HepG2 (cell line): ENCODE measurements around the gene TNIP3. TPM values are rescaled to one million over a fixed set of nuclear protein-coding genes. Genes with fewer than 3 reads are reported as not detected.

Source experiments
- ATAC-seq: fragments of 200-7000 bp; cut with Tn5 transposase; 3 replicates; pipeline ENCODE4 v1.9.1; 2020; ENCODE audit warnings: mild to moderate bottlenecking, moderate library complexity
- BruUV-seq: library from RNA; stranded (reverse); fragments of 400-500 nt; replicated peaks from 2 replicates; lab custom pipeline; 2021; lab: Mats Ljungman, UMichigan
- CTCF ChIA-PET: fragments of 300-600 bp; formaldehyde crosslinking; extraction: SDS; loops from one replicate; lab custom pipeline; 2021; ENCODE audit warnings: low total read pairs, inconsistent platforms, low intra/inter-chr PET ratio; lab: Yijun Ruan, JAX
- POLR2A ChIA-PET: fragments of 350-600 bp; sonication (Branson Sonifier 250); formaldehyde crosslinking; loops from one replicate; lab custom pipeline; 2020; ENCODE audit warnings: antibody characterized with exemption, inconsistent platforms; lab: Yijun Ruan, JAX
- DNase-seq: peaks from one replicate; pipeline ENCODE4 v3.0.0-alpha.2; 2015; ENCODE audit warnings: low spot score
- FAIRE-seq: peaks from 3 replicates; lab custom pipeline; 2011; peaks lifted over from hg19 to GRCh38; lab: Jason Lieb, UNC
- H2AFZ ChIP-seq: one replicate; pipeline ENCODE4 v1.6.1; 2011; ENCODE audit warnings: low read length, inconsistent platforms
- H3K27ac ChIP-seq: fragments of 300-600 bp; 3 replicates; pipeline ENCODE4 v1.8.0; 2011; ENCODE audit warnings: mixed run types, mild to moderate bottlenecking, mixed read lengths, low read length, inconsistent platforms; ENCODE audit not compliant: insufficient read depth; ENCODE audit errors: extremely low read length
- H3K27me3 ChIP-seq, 2 experiments: fragments of 200-600 bp in 1 of 2; 2 replicates in 1 of 2; 3 replicates in 1 of 2; pipeline versions ENCODE4 v1.6.0 to v1.8.0; 2011; ENCODE audit warnings: low read length in 2 of 2, mild to moderate bottlenecking in 2 of 2, moderate library complexity in 2 of 2, inconsistent platforms in 1 of 2; ENCODE audit not compliant: insufficient read depth in 2 of 2, control insufficient read depth in 1 of 2
- H3K36me3 ChIP-seq, 2 experiments: fragments of 200-600 bp in 1 of 2; replicated peaks in 1 of 2; 2 replicates in 1 of 2; 3 replicates in 1 of 2; pipeline versions ENCODE4 v1.5.1 to v1.8.0; 2011; ENCODE audit warnings: low read length in 2 of 2, inconsistent platforms in 1 of 2; ENCODE audit not compliant: insufficient read depth in 2 of 2, control insufficient read depth in 1 of 2
- H3K4me1 ChIP-seq: 2 replicates; pipeline ENCODE4 v1.5.1; 2012; ENCODE audit warnings: low read length, inconsistent platforms; ENCODE audit not compliant: insufficient read depth
- H3K4me2 ChIP-seq: 2 replicates; pipeline ENCODE4 v1.6.0; 2011; ENCODE audit warnings: low read depth, low read length, inconsistent platforms
- H3K4me3 ChIP-seq, 3 experiments: fragments of 200-600 bp in 1 of 3; sonication (generic), shearing (Covaris generic) in 1 of 3; replicated peaks in 1 of 3; 2 replicates each; pipeline ENCODE4 v1.5.1; 2011 to 2016; ENCODE audit warnings: low read length in 3 of 3, inconsistent platforms in 2 of 3, low read depth in 2 of 3, mild to moderate bottlenecking in 2 of 3, control low read depth in 1 of 3, mixed read lengths in 1 of 3; ENCODE audit not compliant: insufficient read depth in 1 of 3
- H3K79me2 ChIP-seq: one replicate; pipeline ENCODE4 v1.6.1; 2011; ENCODE audit warnings: low read length, inconsistent platforms; ENCODE audit not compliant: insufficient read depth
- H3K9ac ChIP-seq: 2 replicates; pipeline ENCODE4 v1.6.0; 2011; ENCODE audit warnings: mild to moderate bottlenecking, low read depth, low read length, inconsistent platforms; ENCODE audit not compliant: insufficient read depth
- H3K9me3 ChIP-seq: 2 replicates; pipeline ENCODE4 v1.5.1; 2012; ENCODE audit warnings: mild to moderate bottlenecking, low read length
- H4K20me1 ChIP-seq: 2 replicates; pipeline ENCODE4 v1.6.0; 2011; ENCODE audit warnings: inconsistent platforms, mild to moderate bottlenecking, low read length, moderate library complexity; ENCODE audit not compliant: insufficient read depth
- ADNP ChIP-seq: sonication (generic); formaldehyde crosslinking; IDR thresholded peaks from 2 replicates; pipeline ENCODE4 v1.4.0; 2020; ENCODE audit warnings: missing genetic modification reagents
- HNRNPH1 ChIP-seq: fragments of 200-400 bp; formaldehyde crosslinking; optimal IDR thresholded peaks from 2 replicates; pipeline ENCODE3; 2017; ENCODE audit warnings: mild to moderate bottlenecking, low read depth, low read length
- MTA3 ChIP-seq: sonication (generic); formaldehyde crosslinking; IDR thresholded peaks from 2 replicates; pipeline ENCODE4 v1.4.0; 2020; ENCODE audit warnings: missing genetic modification reagents
- NCOA2 ChIP-seq: sonication (generic); formaldehyde crosslinking; IDR thresholded peaks from 2 replicates; pipeline ENCODE4 v1.8.0; 2022; ENCODE audit warnings: inconsistent platforms
- RFXAP ChIP-seq: sonication (generic); formaldehyde crosslinking; IDR thresholded peaks from 2 replicates; pipeline ENCODE4 v1.4.0; 2020; ENCODE audit warnings: missing genetic modification reagents, borderline replicate concordance
- SAFB2 ChIP-seq: sonication (generic); formaldehyde crosslinking; IDR thresholded peaks from 2 replicates; pipeline ENCODE4 v1.5.1; 2020; ENCODE audit warnings: missing genetic modification reagents, low read depth, mild to moderate bottlenecking, borderline replicate concordance
- SETDB1 ChIP-seq: sonication (generic); formaldehyde crosslinking; IDR thresholded peaks from 2 replicates; pipeline ENCODE4 v1.5.1; 2020; ENCODE audit warnings: missing genetic modification reagents, mild to moderate bottlenecking, borderline replicate concordance
- ZNF121 ChIP-seq: sonication (generic); formaldehyde crosslinking; IDR thresholded peaks from 2 replicates; pipeline ENCODE4 v1.5.0; 2020; ENCODE audit warnings: mild to moderate bottlenecking, missing genetic modification reagents
- ZNF546 ChIP-seq: sonication (generic); formaldehyde crosslinking; conservative IDR thresholded peaks from 2 replicates; pipeline ENCODE4 v1.8.1; 2023; ENCODE audit warnings: mild to moderate bottlenecking, missing genetic modification reagents
- WGBS: methylation state at CpG from one replicate; pipeline ENCODE4 v1.1.6; 2017; ENCODE audit warnings: low lambda C conversion rate; 5-methylcytosine and 5-hydroxymethylcytosine counted together
- in situ Hi-C: cut with HindIII; loops from 2 replicates; pipeline ENCODE4 v1.10.0; 2017; ENCODE audit warnings: low pct_unique_long_range_greater_than_20kb; ENCODE audit not compliant: extremely low pct_ligation_motif_present
- intact Hi-C: fragments of 100-400 bp; cut with micrococcal nuclease; formaldehyde crosslinking; loops from one replicate; pipeline ENCODE4 v1.10.0; 2022; ENCODE audit not compliant: unreplicated experiment
- polyA plus RNA-seq, 8 experiments: library from polyadenylated mRNA; depleted of rRNA in 3 of 8; stranded (reverse) in 7 of 8; unstranded in 1 of 8; fragments of >200 nt; fragmentation: Illumina TruSeq in 4 of 8; extraction: Trizol in 4 of 8; gene quantifications; 2 replicates each; pipeline versions ENCODE4 v1.2.1 to v1.2.3, GENCODE V29; 2011 to 2016; ENCODE audit warnings: low read depth in 4 of 8, missing spikeins in 1 of 8, mixed read lengths in 1 of 8; ENCODE audit not compliant: insufficient read depth in 1 of 8
- total RNA-seq, 5 experiments: library from RNA; depleted of rRNA; stranded (reverse); fragments of >200 nt; fragmentation: Illumina TruSeq; extraction: Trizol; gene quantifications; 2 replicates each; pipeline ENCODE4 v1.2.3, GENCODE V29; 2016; ENCODE audit warnings: low read depth in 1 of 5

The TNIP3 gene
- total and polyA plus RNA-seq, 2 of the 13 experiments (the other 11 are each of a cell fraction or from before 2014, with no cell fraction given): not detected

DNA sequence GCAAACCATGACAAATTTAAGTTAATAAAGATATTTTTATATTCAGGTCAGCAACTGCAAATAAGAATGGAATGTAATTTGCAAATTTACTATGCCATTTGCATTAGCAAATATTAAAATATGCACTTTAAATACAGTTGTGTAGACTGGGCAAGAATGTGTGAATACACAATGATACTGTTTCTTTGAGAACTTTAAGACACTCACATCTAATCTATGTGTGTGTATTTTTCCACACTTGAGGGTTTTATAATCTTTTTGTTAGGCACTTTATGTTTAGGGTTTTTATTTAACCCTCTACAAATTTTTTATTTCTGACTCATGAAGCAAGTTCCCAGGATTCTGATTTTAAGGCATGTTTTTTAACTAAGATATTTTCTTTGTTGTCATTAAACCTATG, 67.9 kb downstream of the TNIP3 start:
- Histone ChIP-seq H3K4me2 (no peak overlapping the region), H3K4me3 (no peak overlapping the region), H4K20me1 (no peaks in the 10 kb centered on the region), H3K36me3 (no peaks in the 10 kb centered on the region), H3K9ac (no peak overlapping the region), H3K79me2 (no peaks in the 10 kb centered on the region), H3K4me1 (no peaks in the 10 kb centered on the region), H3K9me3 (no peaks in the 10 kb centered on the region), H2AFZ (no peak overlapping the region), H3K27me3 (no peaks in the 10 kb centered on the region), H3K27ac (no peak overlapping the region)
- in situ Hi-C loops: loop anchor here (10.0 kb wide), 1 partner anchor 941 kb away; no protein-coding TSS in a partner anchor
- ChIA-PET POLR2A (no interaction called here), CTCF (interaction anchor here (1.1 to 1.9 kb wide), 2 partner anchors 940 to 1024 kb away, joined by 3 to 15 read pairs; no protein-coding TSS in a partner anchor)
- DNase-seq (no peak), FAIRE-seq (no peak), ATAC-seq (no peak)
- BruUV-seq: no TSS peak
- intact Hi-C loops: loop anchor here (1.0 to 2.0 kb wide), 2 partner anchors 73 to 377 kb away; no protein-coding TSS in a partner anchor
- no peak for TF ChIP-seq ZNF546 (CRISPR knock-in tag)

DNA sequence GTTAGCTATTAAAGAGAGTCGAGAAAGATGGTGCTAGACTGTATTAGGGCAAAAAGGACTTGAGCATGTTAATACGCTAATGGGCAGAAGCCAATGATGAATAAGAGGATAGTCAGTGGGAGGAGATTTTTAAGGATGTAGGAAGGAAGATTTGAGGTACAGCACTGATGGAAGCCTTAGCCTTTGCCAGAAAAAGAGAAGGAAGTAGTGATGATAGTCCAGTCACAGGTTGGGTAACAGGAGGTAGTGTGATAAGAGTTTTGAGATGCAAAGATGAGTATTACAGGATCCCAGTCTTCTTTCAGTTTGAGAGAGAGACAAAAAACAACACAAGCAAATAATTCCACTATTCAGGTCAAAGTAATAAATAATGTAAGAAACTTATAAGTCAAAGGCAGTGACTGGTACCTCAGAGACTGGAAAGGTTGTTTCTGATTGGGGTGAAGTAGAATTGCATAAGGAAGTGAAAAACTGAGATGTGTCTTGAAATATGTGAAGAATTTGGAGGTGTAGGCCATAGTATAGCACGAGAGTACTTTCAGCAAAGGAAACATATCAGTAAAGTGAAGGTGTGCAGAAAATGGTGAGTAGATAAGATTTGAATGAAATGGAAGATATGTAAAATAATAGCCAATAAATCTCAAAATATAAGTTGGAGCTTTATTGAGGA, 69.7 kb downstream of the TNIP3 start:
- Histone ChIP-seq H2AFZ (no peak overlapping the region), H3K27ac (no peak overlapping the region), H3K4me2 (no peak overlapping the region), H4K20me1 (no peaks in the 10 kb centered on the region), H3K27me3 (no peaks in the 10 kb centered on the region), H3K4me1 (no peaks in the 10 kb centered on the region), H3K9me3 (no peaks in the 10 kb centered on the region), H3K9ac (no peak overlapping the region), H3K4me3 (no peak overlapping the region), H3K79me2 (no peaks in the 10 kb centered on the region), H3K36me3 (no peaks in the 10 kb centered on the region)
- ChIA-PET CTCF (no interaction called here), POLR2A (no interaction called here)
- intact Hi-C loops (no loop called here), in situ Hi-C loops (loop anchor here (10.0 kb wide), 1 partner anchor 940 kb away; no protein-coding TSS in a partner anchor)
- DNase-seq: no peak
- 0% methylated on average over 3 of the region's 3 CpGs for WGBS
- no peak for FAIRE-seq
- TF ChIP-seq MTA3 (CRISPR knock-in tag): no peak
- TF ChIP-seq ADNP (CRISPR knock-in tag): no peak
- no peak for TF ChIP-seq ZNF121 (CRISPR knock-in tag)
- TF ChIP-seq NCOA2: no peak
- no peak for TF ChIP-seq SETDB1
- TF ChIP-seq SAFB2 (CRISPR knock-in tag): no peak
- no peak for TF ChIP-seq RFXAP (CRISPR knock-in tag)
- TF ChIP-seq HNRNPH1: no peak
- ATAC-seq: no peak
- no TSS peak for BruUV-seq
